HG02623 (cell line): Measurements from ENCODE around the gene WWOX.
A peak's percentile ranks its signal among the peaks of the same experiment; 100 is the strongest.
"Not testable (repeated sequence)": the region's sequence is repeated elsewhere in the genome, so short reads cannot be mapped to it uniquely, and the experiment has no call there.

ENCODE experiments used
- ATAC-seq: cut with Tn5 transposase; IDR thresholded peaks from one replicate; pipeline ENCODE4 v1.9.1; 2021; ENCODE audit warnings: moderate library complexity; ENCODE audit not compliant: unreplicated experiment

WWOX gene

GRCh38 chr16:78099271-78100111 lies at the start of gene WWOX:
TSS of gene WWOX (plus strand) at chr16:78099654.
- peak; percentile 96 for ATAC-seq

DNA sequence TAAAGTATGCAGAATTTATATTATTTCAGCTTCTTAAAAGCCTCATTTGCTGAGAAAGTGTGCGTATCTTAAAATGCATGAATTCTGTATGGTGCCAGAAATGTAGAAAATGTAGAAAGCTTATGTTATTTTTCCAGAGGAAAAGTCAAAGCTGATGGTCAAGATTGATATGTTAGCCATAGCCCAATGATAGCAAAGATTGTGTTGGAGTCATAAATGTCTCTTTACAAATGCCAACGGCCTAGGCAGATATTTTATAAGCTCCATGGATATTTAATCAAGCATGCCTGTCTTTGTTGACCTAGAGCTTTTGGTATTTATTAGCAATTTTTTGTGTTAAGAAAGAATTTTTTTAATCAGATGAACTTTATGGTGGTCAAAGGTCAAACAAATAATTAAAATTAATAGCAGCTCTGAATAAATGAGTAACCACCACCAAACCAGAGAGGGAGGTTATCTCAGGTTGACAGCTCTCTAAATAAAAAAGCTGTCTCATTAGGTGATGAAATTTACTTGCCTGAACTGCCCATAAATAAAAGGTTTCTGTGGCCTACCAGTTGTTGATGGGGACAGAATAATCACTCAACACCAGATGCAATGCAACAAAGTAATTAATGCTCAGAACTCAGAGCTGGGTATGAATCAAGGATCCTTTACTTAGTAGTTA lies 48.6 kb upstream of the WWOX start:
- no peak for ATAC-seq

GRCh38 chr16:78057803-78058564 lies 41.5 kb upstream of the WWOX start:
- no peak for ATAC-seq

DNA sequence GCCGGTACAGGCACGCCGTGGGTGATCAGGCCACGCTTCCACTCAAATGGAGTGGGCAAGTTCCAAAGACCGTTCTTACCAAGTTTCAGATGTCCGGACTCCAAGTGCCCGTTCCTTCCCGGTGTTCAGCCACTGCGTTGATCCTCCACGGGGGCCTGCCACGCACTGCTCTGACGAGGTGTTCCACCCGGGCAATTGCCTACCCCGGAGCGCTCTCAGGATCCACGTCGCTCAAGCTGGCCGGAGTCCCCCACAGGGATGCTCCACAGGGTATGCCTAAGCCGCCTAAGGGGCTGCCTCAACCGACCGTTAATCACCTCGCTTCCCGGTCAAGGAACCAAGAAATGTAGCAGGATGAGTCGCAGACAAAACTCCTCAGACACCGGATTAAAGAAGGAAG lies 39.6 kb upstream of the WWOX start:
- ATAC-seq = not testable (repeated sequence)

GRCh38 chr16:78060295-78060694 lies 39.2 kb upstream of the WWOX start:
- no peak for ATAC-seq

GRCh38 chr16:78060809-78061208 lies 38.6 kb upstream of the WWOX start:
- no peak for ATAC-seq

GRCh38 chr16:78065319-78065718 lies 34.1 kb upstream of the WWOX start:
- ATAC-seq = no peak

DNA sequence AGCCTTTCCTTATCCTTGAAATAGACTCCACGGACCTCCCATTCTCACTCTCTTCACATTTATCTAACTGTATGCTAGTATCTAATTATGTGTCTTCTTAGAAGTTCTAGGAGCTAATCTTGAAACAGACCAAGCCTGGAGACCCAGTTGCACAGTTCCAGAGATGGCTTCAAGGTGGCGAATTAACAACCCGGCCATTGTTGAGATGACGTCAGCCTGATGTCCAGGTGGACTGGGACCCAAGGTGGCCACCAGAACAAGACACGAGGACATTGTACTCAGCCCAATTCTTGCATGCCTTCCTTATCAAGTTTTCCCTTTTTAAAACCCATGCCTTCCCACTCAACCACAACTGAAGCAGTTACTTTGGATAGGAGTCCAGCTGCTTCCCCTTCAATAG lies 29.5 kb upstream of the WWOX start:
- ATAC-seq = no peak

- no peak for ATAC-seq
Measured at GRCh38 chr16:78072275-78072674, 27.2 kb upstream of the WWOX start.

DNA sequence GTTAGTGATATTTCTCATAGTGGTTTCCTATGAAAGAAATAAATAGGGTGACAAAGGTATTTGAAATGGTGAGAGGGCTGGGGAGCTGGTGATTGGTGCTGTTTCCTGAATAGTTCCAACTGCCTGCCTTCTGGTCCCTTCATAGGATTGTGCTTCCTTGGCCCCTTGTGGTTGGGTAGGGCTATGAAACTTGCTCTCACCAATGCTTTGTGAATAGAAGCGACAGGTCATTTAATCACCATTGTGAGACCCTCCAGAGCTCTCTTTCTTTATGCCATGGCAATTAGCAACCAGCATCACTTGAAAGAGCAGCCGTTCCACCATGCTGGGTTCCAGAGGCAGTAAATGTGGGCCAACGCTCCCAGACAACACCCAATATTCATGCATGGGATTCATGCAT lies 23.7 kb upstream of the WWOX start:
- no peak for ATAC-seq

DNA sequence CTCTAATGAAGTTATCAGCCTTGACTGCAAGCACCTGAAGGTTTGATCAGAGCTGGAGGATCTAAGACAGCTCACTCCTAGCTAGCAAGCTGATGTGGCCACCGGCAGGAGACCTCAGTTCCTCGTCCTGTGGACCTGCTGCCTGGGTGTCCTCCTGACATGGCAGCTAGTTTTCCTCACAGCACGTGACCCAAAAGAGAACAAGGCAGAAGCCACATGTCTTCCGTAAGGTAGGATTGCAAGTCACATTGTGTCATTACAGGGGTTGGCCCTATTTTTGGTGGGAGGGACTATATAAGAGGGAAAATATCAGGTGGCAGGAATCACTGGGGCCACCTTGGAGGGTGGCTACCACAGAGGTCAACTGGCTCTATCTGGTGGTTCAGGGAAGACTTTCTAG lies 18.1 kb upstream of the WWOX start:
- ATAC-seq = no peak

- no peak for ATAC-seq
Measured at GRCh38 chr16:78091419-78091818, 8.0 kb upstream of the WWOX start.

DNA sequence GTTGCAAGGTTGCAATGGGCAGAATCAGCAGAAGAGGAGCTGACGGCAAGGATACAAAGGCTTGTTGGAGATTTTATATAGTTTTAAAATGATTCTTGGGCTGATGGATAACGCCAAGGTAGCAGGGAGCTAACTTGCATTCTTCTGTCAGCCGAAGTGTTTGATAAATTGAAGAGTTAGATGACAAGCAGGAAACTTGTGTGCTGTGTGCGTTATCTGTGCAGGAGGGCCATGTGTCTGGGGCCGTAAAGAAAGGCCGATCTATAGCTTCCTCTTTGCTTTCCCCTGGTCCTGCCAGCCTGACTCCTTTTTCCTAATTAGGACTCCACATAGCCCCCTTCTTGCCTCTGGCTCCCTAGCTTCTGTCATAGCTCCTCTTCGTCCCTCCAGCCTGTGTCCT lies 6.7 kb upstream of the WWOX start:
- ATAC-seq = no peak

DNA sequence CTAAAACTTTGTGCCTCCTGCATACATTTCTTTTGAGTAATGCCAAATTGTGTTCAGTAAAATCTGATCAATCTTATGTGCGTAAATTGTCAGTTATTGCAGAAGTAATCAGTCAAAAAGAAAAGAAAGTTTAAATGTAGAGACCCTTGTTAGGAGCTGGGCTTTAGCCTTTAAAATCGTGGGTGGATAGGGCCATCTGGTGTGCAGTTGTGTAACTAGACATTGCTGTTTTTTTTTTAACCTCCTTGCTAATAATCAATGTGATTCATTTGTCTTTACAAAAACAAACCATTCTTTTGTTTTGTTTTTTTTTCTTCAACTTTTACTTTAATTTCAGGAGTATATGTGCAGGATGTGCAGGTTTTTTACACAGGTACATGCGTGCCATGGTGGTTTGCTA lies 5.3 kb upstream of the WWOX start:
- no peak for ATAC-seq

GRCh38 chr16:78094998-78095397 lies 4.5 kb upstream of the WWOX start:
- no peak for ATAC-seq

DNA sequence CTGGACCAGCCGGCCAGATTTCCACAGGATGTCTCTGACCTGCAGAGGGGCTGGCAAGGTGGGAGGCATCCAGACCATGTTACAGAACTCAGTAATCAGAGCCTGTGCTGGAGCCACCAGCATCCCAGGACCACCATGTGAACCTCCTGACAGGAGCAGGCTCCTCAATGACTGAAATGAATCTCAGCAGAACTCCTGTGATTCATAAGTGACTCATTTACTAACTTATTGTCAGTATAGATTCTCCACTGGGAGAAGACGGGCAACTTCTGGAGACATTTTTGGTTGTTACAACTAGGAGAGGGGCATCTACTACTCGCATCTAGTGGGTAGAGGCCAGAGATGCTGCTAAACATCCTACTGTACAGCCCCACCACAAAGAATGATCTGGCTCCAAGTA lies 3.1 kb upstream of the WWOX start:
- no peak for ATAC-seq

- no peak for ATAC-seq
Measured at GRCh38 chr16:78097548-78097947, 1.9 kb upstream of the WWOX start.

DNA sequence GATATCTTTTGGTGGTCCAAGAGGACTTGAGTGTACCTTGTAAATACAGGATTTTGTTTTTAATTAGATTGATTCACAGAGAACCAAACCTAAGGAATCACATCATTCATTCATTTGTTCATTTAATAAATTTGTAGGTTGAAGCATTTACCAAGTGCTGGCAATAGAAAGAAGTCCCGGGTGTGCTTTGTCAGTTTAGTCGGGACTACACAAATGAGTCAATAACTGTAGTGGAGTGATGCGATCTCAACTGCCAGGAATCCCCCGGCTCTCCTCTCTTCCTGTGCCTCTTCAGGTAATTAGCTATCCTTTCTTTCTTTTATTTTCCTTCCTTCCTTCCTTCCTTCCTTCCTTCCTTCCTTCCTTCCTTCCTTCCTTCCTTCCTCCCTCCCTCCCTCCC lies 1.4 kb upstream of the WWOX start:
- no peak for ATAC-seq

- no peak for ATAC-seq
Measured at GRCh38 chr16:78098595-78099270, 721 bp upstream of the WWOX start.

DNA sequence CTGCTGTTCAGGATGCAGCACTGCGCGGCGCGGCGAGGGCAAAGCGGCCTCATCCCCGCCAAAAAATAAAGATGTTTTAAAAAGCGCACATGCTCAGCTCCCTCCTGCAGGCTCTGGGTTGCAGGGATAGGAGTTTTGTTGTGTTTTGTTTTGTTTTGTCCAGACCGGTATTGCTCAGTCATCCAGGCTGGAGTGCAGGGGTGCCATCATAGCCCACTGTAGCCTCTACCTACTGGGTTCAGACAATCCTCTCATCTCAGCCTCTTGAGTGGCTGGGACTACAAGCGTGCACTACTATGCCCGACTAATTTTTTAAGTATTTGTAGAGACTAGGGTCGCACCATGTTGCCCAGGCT lies 636 bp downstream of the WWOX start:
- ATAC-seq = peak; percentile 20

DNA sequence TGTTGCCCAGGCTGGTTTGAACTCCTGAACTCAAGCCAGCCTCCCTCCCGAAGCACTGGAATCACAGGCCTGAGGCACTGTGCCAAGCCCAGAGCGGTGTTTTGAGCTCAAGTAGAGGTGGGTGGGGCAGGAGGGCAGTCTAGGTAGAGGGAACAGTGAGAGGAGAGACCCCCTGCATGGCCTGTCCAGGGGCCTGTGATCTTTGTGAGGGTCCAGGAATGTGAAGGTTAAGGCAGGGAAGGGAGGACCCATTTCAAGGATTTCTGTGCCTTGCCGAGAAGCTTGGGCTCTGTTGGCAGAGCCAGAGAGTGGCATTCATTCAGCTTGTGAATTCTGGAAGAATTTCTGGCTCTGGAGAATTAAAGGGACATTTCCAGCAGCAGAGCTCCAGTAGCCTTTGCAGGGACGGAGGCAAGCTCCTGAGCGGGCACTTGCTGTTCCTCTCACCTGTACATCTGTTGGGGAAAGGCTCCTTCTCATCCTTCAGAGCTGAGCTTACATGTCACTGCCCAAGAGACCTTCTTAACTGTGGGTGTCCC lies 2.7 kb downstream of the WWOX start:
- no peak for ATAC-seq
